Measurements from ENCODE around the gene IRF6. TPM values are rescaled to one million over a fixed set of nuclear protein-coding genes. Genes with fewer than 3 reads are reported as not detected.

IRF6 gene
- polyA plus RNA-seq, 4 donors: 26.8 to 74.4 (median 32.2) TPM

DNA sequence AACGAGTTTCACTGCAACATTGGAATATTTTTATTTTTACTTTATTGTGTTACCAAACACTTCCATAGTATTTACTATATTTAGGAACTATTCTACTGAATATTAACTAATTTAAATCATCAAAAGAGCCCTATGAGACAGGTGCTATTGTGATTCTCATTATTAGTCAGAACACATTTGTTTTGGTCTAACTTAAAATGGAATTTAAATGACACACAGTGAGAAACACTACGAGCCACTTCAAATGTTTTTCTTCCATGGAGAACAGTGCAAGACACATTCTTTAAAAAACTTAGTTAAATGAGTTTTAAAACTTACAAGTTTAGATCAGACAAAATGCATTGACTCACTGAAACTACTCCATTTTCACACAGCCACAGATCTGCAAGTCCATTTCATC lies 56.7 kb downstream of the IRF6 start:
- WGBS, 3 donors: 56 to 78% (median 75%) methylated on average over 2 of the region's 2 CpGs
- Histone ChIP-seq H3K27me3 (ENCODE audit: control insufficient read depth in 3 of 3, insufficient read depth in 3 of 3, low read length in 3 of 3) (no peaks in the 10 kb centered on the region), H3K36me3 (ENCODE audit: control insufficient read depth in 3 of 3, insufficient read depth in 2 of 3, low read depth in 1 of 3, low read length in 3 of 3) (no peaks in the 10 kb centered on the region), H3K9me3 (ENCODE audit: control insufficient read depth in 2 of 2, insufficient read depth in 1 of 2, low read depth in 1 of 2, low read length in 1 of 2) (no peaks in the 10 kb centered on the region), H3K27ac (ENCODE audit: low read depth in 1 of 3, low read length in 2 of 3) (no peak overlapping the region), H3K4me1 (ENCODE audit: control insufficient read depth in 3 of 3, insufficient read depth in 2 of 3, low read depth in 1 of 3, low read length in 2 of 3) (peaks cover 0 to 22% (median 1%) of the 10 kb centered on the region in 3 donors), H3K4me3 (ENCODE audit: low read depth in 1 of 3, low read length in 3 of 3) (no peak overlapping the region)
- no peak for DNase-seq
- FAIRE-seq: no peak

DNA sequence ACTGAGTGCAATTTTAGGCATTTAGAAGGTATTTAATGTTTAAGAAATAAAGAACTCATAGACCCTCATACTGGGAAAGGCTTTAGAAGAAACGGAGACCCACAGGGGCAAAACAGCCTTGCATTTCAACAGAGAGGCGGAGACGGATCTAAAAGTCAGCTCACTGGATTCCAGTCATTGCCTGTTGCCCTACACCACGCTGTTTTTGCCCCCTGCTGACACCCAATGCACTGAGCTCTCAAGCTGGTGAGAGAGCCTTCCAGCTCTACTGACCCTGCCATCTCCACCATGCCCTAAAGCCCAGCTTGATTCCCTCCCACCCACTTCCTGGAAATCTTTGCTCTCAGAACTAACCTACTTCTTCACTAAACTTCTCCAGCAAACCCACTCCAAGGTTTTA lies 57.3 kb downstream of the IRF6 start:
- H3K4me1 ChIP-seq (ENCODE audit: control insufficient read depth in 3 of 3, insufficient read depth in 2 of 3, low read depth in 1 of 3, low read length in 2 of 3): peaks cover 0 to 22% (median 1%) of the 10 kb centered on the region in 3 donors
- no peak overlapping the region for H3K4me3 ChIP-seq (ENCODE audit: low read depth in 1 of 3, low read length in 3 of 3)
- H3K27ac ChIP-seq (ENCODE audit: low read depth in 1 of 3, low read length in 2 of 3): no peak overlapping the region
- 70 to 79% (median 77%) methylated on average over 4 of the region's 4 CpGs for WGBS, 3 donors
- DNase-seq (no peak), FAIRE-seq (no peak)
- no peaks in the 10 kb centered on the region for H3K36me3 ChIP-seq (ENCODE audit: control insufficient read depth in 3 of 3, insufficient read depth in 2 of 3, low read depth in 1 of 3, low read length in 3 of 3)
- H3K9me3 ChIP-seq (ENCODE audit: control insufficient read depth in 2 of 2, insufficient read depth in 1 of 2, low read depth in 1 of 2, low read length in 1 of 2): no peaks in the 10 kb centered on the region
- no peaks in the 10 kb centered on the region for H3K27me3 ChIP-seq (ENCODE audit: control insufficient read depth in 3 of 3, insufficient read depth in 3 of 3, low read length in 3 of 3)

DNA sequence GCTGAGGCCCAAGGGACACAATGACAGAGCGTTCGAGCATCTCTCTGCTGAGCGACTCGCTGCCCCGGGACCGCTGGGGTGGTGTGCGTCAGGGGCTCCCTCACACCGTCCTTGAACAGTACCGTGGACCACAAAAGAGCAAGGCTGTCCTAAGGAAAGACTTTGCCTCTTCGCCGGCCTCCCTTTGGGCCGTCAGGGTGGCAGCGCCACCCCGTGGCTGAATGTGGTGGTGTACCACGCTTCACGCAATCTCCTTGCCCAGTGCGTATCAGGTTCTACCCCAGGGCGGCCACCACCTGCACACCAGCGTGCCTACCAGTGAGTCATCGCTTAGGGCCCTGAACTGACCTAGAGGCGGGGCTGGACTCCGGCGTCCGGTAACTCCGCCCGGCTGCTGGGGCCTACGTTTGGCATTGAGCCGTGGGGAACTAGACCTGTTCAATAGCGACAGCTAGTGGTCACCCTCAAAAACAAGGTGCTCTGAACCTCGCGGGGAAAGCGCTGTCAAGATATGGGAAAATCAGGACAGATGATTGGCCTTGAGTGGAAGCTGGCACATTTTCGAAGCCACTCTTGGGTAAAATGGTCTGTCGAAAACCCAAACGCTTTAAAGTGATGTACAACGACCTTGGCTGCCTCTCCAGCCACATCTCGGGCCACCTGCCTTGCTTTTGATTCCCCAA lies 58.2 kb downstream of the IRF6 start:
- Histone ChIP-seq H3K36me3 (ENCODE audit: control insufficient read depth in 3 of 3, insufficient read depth in 2 of 3, low read depth in 1 of 3, low read length in 3 of 3) (no peaks in the 10 kb centered on the region), H3K4me1 (ENCODE audit: control insufficient read depth in 3 of 3, insufficient read depth in 2 of 3, low read depth in 1 of 3, low read length in 2 of 3) (peaks cover 0 to 23% (median 1%) of the 10 kb centered on the region in 3 donors), H3K4me3 (ENCODE audit: low read depth in 1 of 3, low read length in 3 of 3) (no peak overlapping the region), H3K9me3 (ENCODE audit: control insufficient read depth in 2 of 2, insufficient read depth in 1 of 2, low read depth in 1 of 2, low read length in 1 of 2) (no peaks in the 10 kb centered on the region), H3K27me3 (ENCODE audit: control insufficient read depth in 3 of 3, insufficient read depth in 3 of 3, low read length in 3 of 3) (no peaks in the 10 kb centered on the region), H3K27ac (ENCODE audit: low read depth in 1 of 3, low read length in 2 of 3) (peak overlapping the region in 2 of 3 donors; percentile 55 to 74)
- WGBS, 3 donors: 7 to 15% (median 12%) methylated on average over 37 of the region's 37 CpGs
- FAIRE-seq (no peak), DNase-seq (peak; percentile 97)

DNA sequence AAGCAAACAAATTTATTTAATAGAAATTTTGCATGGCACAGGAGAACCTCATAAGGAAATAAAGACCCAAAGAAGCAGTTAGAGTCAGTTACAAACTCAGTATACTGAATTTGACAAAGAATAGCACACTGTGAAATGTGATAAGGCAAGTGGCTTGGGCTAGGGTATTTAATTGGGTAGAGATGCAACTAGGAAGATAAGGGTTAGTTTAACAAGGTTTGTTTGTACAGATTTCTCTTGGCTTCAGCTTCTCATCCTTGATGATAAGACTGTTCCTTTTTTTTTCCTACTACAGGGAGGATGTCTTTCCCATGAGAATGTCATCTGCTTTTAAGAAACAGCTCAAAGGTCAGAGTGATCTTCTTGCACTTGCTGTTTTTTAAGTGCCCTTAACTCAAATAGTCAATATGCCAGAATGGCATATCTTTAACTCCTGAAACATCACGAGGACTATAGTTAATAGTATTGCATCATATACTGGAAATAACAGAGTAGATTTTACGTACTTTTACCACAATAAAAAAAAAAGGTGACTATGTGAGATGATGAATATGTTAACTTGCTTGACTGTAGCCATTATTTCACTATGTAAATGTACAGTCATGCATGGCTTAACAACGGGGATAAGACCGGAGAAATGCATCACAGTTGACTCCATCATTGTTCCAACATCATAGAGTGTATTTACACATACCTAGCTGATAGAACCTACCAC lies 59.3 kb downstream of the IRF6 start:
- peak in 1 of 2 donors; percentile 71 for DNase-seq
- no peak for FAIRE-seq
- Histone ChIP-seq H3K4me1 (ENCODE audit: control insufficient read depth in 3 of 3, insufficient read depth in 2 of 3, low read depth in 1 of 3, low read length in 2 of 3) (peaks cover 0 to 28% (median 5%) of the 10 kb centered on the region in 3 donors), H3K4me3 (ENCODE audit: low read depth in 1 of 3, low read length in 3 of 3) (no peak overlapping the region), H3K27me3 (ENCODE audit: control insufficient read depth in 3 of 3, insufficient read depth in 3 of 3, low read length in 3 of 3) (no peaks in the 10 kb centered on the region), H3K36me3 (ENCODE audit: control insufficient read depth in 3 of 3, insufficient read depth in 2 of 3, low read depth in 1 of 3, low read length in 3 of 3) (no peaks in the 10 kb centered on the region), H3K27ac (ENCODE audit: low read depth in 1 of 3, low read length in 2 of 3) (peak overlapping the region in 1 of 3 donors; percentile 74), H3K9me3 (ENCODE audit: control insufficient read depth in 2 of 2, insufficient read depth in 1 of 2, low read depth in 1 of 2, low read length in 1 of 2) (no peaks in the 10 kb centered on the region)
- 44 to 66% (median 56%) methylated on average over 4 of the region's 4 CpGs for WGBS, 3 donors

DNA sequence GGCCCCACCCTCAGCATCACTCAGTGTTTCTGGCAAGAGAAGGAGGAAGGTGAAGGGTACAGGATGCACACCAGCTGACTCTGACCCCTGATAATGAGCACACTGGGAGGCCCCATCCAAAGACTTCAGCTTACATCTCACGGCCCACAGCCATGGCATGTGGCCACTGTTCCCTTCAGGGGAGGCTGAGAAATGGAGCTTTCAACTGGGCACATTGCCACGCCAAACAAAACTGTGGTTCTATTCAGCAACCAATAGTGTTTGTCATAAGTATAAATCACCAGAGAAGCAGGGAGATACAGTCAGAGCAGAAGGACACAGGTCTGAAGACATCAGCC lies 62.8 kb downstream of the IRF6 start:
- peaks cover 0 to 23% (median 4%) of the 10 kb centered on the region in 3 donors for H3K4me1 ChIP-seq (ENCODE audit: control insufficient read depth in 3 of 3, insufficient read depth in 2 of 3, low read depth in 1 of 3, low read length in 2 of 3)
- H3K27me3 ChIP-seq (ENCODE audit: control insufficient read depth in 3 of 3, insufficient read depth in 3 of 3, low read length in 3 of 3): no peaks in the 10 kb centered on the region
- H3K36me3 ChIP-seq (ENCODE audit: control insufficient read depth in 3 of 3, insufficient read depth in 2 of 3, low read depth in 1 of 3, low read length in 3 of 3): no peaks in the 10 kb centered on the region
- DNase-seq (no peak), FAIRE-seq (no peak)
- H3K27ac ChIP-seq (ENCODE audit: low read depth in 1 of 3, low read length in 2 of 3): no peak overlapping the region
- 61 to 67% (median 64%) methylated on average over 2 of the region's 2 CpGs for WGBS, 3 donors
- H3K9me3 ChIP-seq (ENCODE audit: control insufficient read depth in 2 of 2, insufficient read depth in 1 of 2, low read depth in 1 of 2, low read length in 1 of 2): no peaks in the 10 kb centered on the region
- no peak overlapping the region for H3K4me3 ChIP-seq (ENCODE audit: low read depth in 1 of 3, low read length in 3 of 3)

DNA sequence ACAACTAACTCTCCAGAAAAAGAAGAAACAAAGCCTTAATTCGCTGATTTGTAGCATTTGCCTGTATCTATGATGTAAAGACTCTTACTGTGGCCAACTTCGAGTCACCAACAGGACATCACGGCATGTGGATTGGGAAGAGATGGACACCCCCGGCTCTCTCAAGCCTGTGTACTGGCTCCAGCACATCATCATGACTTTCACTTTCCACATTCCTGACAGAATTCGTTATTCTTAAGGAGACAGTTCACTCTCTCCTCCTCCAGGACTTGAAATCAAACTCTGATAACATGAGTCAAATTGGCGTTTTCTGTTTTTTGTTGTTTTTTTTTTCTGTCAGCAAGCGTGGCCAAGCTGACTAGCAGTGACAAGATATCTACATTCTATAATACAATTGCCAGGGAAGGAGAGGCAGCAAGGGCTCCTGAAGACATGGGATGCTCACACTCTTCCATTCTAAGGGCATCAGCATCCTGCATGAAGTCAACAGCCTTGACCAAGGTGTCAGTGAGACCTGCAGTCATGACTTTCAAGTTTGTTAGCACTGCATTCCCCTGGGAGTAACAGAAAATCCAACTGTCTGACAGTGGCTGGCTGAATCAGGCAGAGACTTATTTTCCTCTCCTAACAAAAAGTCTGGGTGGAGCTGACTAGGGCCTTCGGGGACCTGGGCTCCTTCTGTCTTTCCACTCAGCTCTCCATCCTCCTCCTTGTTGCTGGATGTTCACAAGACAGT lies 63.4 kb downstream of the IRF6 start:
- Histone ChIP-seq H3K4me1 (ENCODE audit: control insufficient read depth in 3 of 3, insufficient read depth in 2 of 3, low read depth in 1 of 3, low read length in 2 of 3) (peaks cover 0 to 21% (median 4%) of the 10 kb centered on the region in 3 donors), H3K4me3 (ENCODE audit: low read depth in 1 of 3, low read length in 3 of 3) (no peak overlapping the region), H3K9me3 (ENCODE audit: control insufficient read depth in 2 of 2, insufficient read depth in 1 of 2, low read depth in 1 of 2, low read length in 1 of 2) (no peaks in the 10 kb centered on the region), H3K27me3 (ENCODE audit: control insufficient read depth in 3 of 3, insufficient read depth in 3 of 3, low read length in 3 of 3) (peaks cover 0 to 2% (median 0%) of the 10 kb centered on the region in 3 donors), H3K36me3 (ENCODE audit: control insufficient read depth in 3 of 3, insufficient read depth in 2 of 3, low read depth in 1 of 3, low read length in 3 of 3) (no peaks in the 10 kb centered on the region), H3K27ac (ENCODE audit: low read depth in 1 of 3, low read length in 2 of 3) (peak overlapping the region in 1 of 3 donors; percentile 40)
- 26 to 47% (median 38%) methylated on average over 8 of the region's 8 CpGs for WGBS, 3 donors
- DNase-seq (peak; percentile 29 to 43), FAIRE-seq (no peak)

DNA sequence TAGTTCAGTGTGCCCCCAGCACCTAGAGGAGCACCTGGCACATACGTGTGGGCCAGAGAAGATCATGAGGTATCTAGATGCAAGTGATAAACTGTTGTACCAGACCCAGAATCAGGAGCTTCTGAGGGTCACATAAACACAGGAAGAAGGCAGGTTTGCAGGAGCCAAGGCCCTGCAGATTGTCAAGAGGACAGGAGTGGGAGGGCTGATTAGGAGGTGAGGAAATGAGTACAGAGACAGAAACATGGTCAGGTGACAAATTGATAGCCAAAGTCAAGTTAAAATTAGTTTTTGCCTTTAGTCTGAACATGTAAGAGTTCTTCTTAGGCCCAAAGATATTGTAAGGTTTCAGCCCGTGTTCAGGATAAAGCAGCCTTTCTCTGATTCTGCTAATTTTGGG lies 64.1 kb downstream of the IRF6 start:
- Histone ChIP-seq H3K4me3 (ENCODE audit: low read depth in 1 of 3, low read length in 3 of 3) (no peak overlapping the region), H3K4me1 (ENCODE audit: control insufficient read depth in 3 of 3, insufficient read depth in 2 of 3, low read depth in 1 of 3, low read length in 2 of 3) (peaks cover 0 to 14% (median 4%) of the 10 kb centered on the region in 3 donors), H3K27ac (ENCODE audit: low read depth in 1 of 3, low read length in 2 of 3) (peak overlapping the region in 1 of 3 donors; percentile 40), H3K36me3 (ENCODE audit: control insufficient read depth in 3 of 3, insufficient read depth in 2 of 3, low read depth in 1 of 3, low read length in 3 of 3) (no peaks in the 10 kb centered on the region), H3K9me3 (ENCODE audit: control insufficient read depth in 2 of 2, insufficient read depth in 1 of 2, low read depth in 1 of 2, low read length in 1 of 2) (no peaks in the 10 kb centered on the region), H3K27me3 (ENCODE audit: control insufficient read depth in 3 of 3, insufficient read depth in 3 of 3, low read length in 3 of 3) (peaks cover 0 to 2% (median 0%) of the 10 kb centered on the region in 3 donors)
- WGBS, 3 donors: 39 to 61% (median 40%) methylated on average over 2 of the region's 2 CpGs
- no peak for FAIRE-seq
- DNase-seq: no peak

DNA sequence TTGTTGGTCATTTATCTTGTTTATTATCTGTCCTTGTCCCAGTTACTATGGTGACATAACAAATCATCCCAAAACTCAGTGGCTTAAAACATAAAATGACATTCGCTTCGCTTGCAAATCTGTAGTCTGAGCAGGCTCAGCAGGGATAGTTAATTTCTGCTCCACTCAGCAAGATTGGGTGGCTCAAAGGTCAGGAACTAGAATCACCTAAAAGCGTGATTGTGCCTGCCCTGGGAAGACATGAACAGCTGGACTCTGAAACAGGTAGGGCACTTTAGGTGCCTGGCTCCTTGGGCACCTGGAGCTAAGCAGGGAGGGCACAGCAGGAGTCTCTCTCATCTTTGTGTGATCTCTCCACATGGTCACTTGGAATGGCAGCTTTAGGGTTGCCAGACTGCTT lies 64.7 kb downstream of the IRF6 start:
- Histone ChIP-seq H3K36me3 (ENCODE audit: control insufficient read depth in 3 of 3, insufficient read depth in 2 of 3, low read depth in 1 of 3, low read length in 3 of 3) (no peaks in the 10 kb centered on the region), H3K9me3 (ENCODE audit: control insufficient read depth in 2 of 2, insufficient read depth in 1 of 2, low read depth in 1 of 2, low read length in 1 of 2) (no peaks in the 10 kb centered on the region), H3K4me1 (ENCODE audit: control insufficient read depth in 3 of 3, insufficient read depth in 2 of 3, low read depth in 1 of 3, low read length in 2 of 3) (peaks cover 0 to 14% (median 4%) of the 10 kb centered on the region in 3 donors), H3K4me3 (ENCODE audit: low read depth in 1 of 3, low read length in 3 of 3) (no peak overlapping the region), H3K27ac (ENCODE audit: low read depth in 1 of 3, low read length in 2 of 3) (peak overlapping the region in 1 of 3 donors; percentile 40), H3K27me3 (ENCODE audit: control insufficient read depth in 3 of 3, insufficient read depth in 3 of 3, low read length in 3 of 3) (peaks cover 0 to 2% (median 0%) of the 10 kb centered on the region in 3 donors)
- FAIRE-seq: no peak
- WGBS, 3 donors: 28 to 74% (median 46%) methylated on average over 3 of the region's 3 CpGs
- DNase-seq: peak; percentile 60 to 78
